Type B pancreatic cell (in vitro differentiated cells): Measurements from ENCODE around the gene MESD. TPM values are rescaled to one million over a fixed set of nuclear protein-coding genes. Genes with fewer than 3 reads are reported as not detected.

ENCODE experiments used
- DNase-seq: peaks from one replicate; pipeline ENCODE4 v3.0.0; 2021; ENCODE audit warnings: mixed read lengths; ENCODE audit not compliant: unreplicated experiment; ENCODE audit errors: extremely low spot score
- H3K27ac Mint-ChIP-seq: 2 replicates; pipeline ENCODE4 v1.8.0; 2021; ENCODE audit warnings: mild to moderate bottlenecking, mixed read lengths
- H3K27me3 Mint-ChIP-seq: 2 replicates; pipeline ENCODE4 v1.8.0; 2021; ENCODE audit warnings: mixed read lengths
- H3K36me3 Mint-ChIP-seq: 2 replicates; pipeline ENCODE4 v1.8.0; 2021; ENCODE audit warnings: mixed read lengths
- H3K4me1 Mint-ChIP-seq: one replicate; pipeline ENCODE4 v1.8.0; 2021; ENCODE audit warnings: mixed read lengths; ENCODE audit not compliant: unreplicated experiment
- H3K4me3 Mint-ChIP-seq: 2 replicates; pipeline ENCODE4 v1.8.0; 2021; ENCODE audit warnings: mild to moderate bottlenecking, mixed read lengths
- H3K9me3 Mint-ChIP-seq: 2 replicates; pipeline ENCODE4 v1.8.0; 2021; ENCODE audit warnings: mixed read lengths
- total RNA-seq: library from RNA; stranded (reverse); gene quantifications from 2 replicates; pipeline ENCODE4 v1.2.1, GENCODE V29; 2021; ENCODE audit warnings: low replicate concordance
- TF ChIP-seq, protein P1 (sequence below): fragments of 200-600 bp; sonication (generic); conservative IDR thresholded peaks from 2 replicates; pipeline ENCODE4 v1.5.0; 2021; ENCODE audit warnings: antibody characterized with exemption, mild to moderate bottlenecking

Gene MESD
- total RNA-seq, 1 donor from 2014 or later = 36.6 TPM

DNA sequence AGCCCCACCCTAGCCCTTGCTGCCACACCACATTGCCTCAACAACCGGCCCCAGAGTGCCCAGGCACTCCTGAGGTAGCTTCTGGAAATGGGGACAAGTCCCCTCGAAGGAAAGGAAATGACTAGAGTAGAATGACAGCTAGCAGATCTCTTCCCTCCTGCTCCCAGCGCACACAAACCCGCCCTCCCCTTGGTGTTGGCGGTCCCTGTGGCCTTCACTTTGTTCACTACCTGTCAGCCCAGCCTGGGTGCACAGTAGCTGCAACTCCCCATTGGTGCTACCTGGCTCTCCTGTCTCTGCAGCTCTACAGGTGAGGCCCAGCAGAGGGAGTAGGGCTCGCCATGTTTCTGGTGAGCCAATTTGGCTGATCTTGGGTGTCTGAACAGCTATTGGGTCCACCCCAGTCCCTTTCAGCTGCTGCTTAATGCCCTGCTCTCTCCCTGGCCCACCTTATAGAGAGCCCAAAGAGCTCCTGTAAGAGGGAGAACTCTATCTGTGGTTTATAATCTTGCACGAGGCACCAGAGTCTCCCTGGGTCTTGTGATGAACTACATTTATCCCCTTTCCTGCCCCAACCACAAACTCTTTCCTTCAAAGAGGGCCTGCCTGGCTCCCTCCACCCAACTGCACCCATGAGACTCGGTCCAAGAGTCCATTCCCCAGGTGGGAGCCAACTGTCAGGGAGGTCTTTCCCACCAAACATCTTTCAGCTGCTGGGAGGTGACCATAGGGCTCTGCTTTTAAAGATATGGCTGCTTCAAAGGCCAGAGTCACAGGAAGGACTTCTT, 39.1 kb downstream of the MESD start:
- DNase-seq = no peak
- H3K27ac Mint-ChIP-seq = no peak overlapping the region
- H3K36me3 Mint-ChIP-seq = peaks cover 40% of the 10 kb centered on the region

DNA sequence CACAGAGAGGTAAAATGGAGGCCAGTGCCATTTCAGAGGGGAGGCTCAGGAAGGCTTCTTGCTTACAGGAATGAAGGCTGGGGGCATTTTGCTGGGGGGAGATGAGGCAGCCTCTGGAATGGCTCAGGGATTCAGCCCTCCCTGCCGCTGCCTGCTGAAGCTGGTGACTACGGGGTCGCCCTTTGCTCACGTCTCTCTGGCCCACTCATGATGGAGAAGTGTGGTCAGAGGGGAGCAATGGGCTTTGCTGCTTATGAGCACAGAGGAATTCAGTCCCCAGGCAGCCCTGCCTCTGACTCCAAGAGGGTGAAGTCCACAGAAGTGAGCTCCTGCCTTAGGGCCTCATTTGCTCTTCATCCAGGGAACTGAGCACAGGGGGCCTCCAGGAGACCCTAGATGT, 39.9 kb downstream of the MESD start:
- H3K4me3 Mint-ChIP-seq = no peak overlapping the region

More for the DNA sequence above, 39.1 kb downstream of the MESD start:
- H3K4me3 Mint-ChIP-seq = no peak overlapping the region
- H3K4me1 Mint-ChIP-seq = peaks cover 15% of the 10 kb centered on the region
- H3K27me3 Mint-ChIP-seq = no peaks in the 10 kb centered on the region
- TF ChIP-seq, protein P1, sequence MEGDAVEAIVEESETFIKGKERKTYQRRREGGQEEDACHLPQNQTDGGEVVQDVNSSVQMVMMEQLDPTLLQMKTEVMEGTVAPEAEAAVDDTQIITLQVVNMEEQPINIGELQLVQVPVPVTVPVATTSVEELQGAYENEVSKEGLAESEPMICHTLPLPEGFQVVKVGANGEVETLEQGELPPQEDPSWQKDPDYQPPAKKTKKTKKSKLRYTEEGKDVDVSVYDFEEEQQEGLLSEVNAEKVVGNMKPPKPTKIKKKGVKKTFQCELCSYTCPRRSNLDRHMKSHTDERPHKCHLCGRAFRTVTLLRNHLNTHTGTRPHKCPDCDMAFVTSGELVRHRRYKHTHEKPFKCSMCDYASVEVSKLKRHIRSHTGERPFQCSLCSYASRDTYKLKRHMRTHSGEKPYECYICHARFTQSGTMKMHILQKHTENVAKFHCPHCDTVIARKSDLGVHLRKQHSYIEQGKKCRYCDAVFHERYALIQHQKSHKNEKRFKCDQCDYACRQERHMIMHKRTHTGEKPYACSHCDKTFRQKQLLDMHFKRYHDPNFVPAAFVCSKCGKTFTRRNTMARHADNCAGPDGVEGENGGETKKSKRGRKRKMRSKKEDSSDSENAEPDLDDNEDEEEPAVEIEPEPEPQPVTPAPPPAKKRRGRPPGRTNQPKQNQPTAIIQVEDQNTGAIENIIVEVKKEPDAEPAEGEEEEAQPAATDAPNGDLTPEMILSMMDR = no peak
- H3K9me3 Mint-ChIP-seq = no peaks in the 10 kb centered on the region

DNA sequence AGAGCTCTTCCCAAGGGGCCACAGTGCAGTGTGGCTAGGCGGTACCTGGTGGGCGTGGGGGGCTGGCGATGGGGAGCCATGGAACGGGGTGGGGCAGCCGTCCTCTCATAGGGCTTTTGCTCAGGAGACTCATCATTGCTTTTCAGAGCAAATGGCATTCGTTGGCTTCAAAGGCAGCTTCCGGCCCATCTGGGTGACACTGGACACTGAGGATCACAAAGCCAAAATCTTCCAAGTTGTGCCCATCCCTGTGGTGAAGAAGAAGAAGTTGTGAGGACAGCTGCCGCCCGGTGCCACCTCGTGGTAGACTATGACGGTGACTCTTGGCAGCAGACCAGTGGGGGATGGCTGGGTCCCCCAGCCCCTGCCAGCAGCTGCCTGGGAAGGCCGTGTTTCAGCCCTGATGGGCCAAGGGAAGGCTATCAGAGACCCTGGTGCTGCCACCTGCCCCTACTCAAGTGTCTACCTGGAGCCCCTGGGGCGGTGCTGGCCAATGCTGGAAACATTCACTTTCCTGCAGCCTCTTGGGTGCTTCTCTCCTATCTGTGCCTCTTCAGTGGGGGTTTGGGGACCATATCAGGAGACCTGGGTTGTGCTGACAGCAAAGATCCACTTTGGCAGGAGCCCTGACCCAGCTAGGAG, 40.8 kb downstream of the MESD start:
- no peaks in the 10 kb centered on the region for H3K27me3 Mint-ChIP-seq
- no peaks in the 10 kb centered on the region for H3K9me3 Mint-ChIP-seq
- H3K36me3 Mint-ChIP-seq = peaks cover 42% of the 10 kb centered on the region

More for the DNA sequence above, 39.9 kb downstream of the MESD start:
- Mint-ChIP-seq H3K9me3 (no peaks in the 10 kb centered on the region), H3K4me1 (peaks cover 15% of the 10 kb centered on the region), H3K36me3 (peaks cover 42% of the 10 kb centered on the region), H3K27ac (no peak overlapping the region), H3K27me3 (no peaks in the 10 kb centered on the region)
- TF ChIP-seq, protein P1 = no peak
- no peak for DNase-seq

DNA sequence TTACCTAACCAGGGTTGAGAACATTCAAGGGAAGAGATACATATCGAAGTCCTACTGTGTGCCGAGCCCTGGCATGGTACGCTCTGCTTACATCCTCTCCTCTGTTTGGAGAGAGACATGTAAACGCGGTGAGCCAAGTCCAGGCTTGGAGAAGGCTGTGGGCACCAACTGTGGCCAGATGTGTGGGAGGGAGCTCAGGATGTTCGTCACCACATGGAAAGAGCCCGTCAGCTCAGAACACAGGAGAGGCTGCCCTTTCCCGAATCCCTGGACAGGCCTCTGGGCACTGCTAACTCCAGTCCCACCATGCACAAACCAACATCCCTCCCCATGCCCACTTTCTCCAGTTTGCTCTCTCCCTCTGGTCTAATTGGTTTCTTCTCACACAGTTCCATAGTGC, 43.0 kb downstream of the MESD start:
- H3K9me3 Mint-ChIP-seq = no peaks in the 10 kb centered on the region
- H3K36me3 Mint-ChIP-seq = peaks cover 35% of the 10 kb centered on the region
- H3K4me1 Mint-ChIP-seq = no peaks in the 10 kb centered on the region
- H3K4me3 Mint-ChIP-seq = no peak overlapping the region
- H3K27ac Mint-ChIP-seq = no peak overlapping the region
- no peak for DNase-seq
- TF ChIP-seq, protein P1 = no peak
- H3K27me3 Mint-ChIP-seq = no peaks in the 10 kb centered on the region

More for the DNA sequence above, 40.8 kb downstream of the MESD start:
- H3K27ac Mint-ChIP-seq = no peak overlapping the region
- no peak overlapping the region for H3K4me3 Mint-ChIP-seq
- no peak for DNase-seq
- peaks cover 12% of the 10 kb centered on the region for H3K4me1 Mint-ChIP-seq
- TF ChIP-seq, protein P1 = no peak

DNA sequence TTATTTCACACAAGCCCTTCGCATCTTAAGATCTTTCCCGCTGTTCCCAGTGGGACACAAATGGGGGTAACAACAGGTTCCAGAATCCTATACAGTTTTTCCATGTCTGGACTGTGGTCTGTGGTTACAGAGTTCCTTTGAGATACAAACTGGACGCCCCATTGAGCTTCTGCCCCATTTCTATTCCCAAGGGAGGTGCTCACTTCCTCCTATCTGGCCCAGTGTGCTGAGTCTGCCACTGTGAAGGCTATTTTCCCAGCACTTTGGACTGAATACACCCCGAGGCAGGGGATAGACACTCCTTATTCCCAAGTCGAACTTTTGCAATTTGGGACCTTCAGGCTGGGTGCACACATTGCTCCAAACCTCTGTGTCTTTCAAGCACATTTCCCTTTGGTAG, 44.0 kb downstream of the MESD start:
- H3K9me3 Mint-ChIP-seq = no peaks in the 10 kb centered on the region
- no peaks in the 10 kb centered on the region for H3K27me3 Mint-ChIP-seq
- H3K36me3 Mint-ChIP-seq = peaks cover 31% of the 10 kb centered on the region
- no peak for DNase-seq
- TF ChIP-seq, protein P1 = no peak
- no peaks in the 10 kb centered on the region for H3K4me1 Mint-ChIP-seq
- no peak overlapping the region for H3K27ac Mint-ChIP-seq
- no peak overlapping the region for H3K4me3 Mint-ChIP-seq
